Adrenal gland (tissue), 12 donors: ENCODE data around the gene SREBF2. TPM values are rescaled to one million over a fixed set of nuclear protein-coding genes. Genes with fewer than 3 reads are reported as not detected.

ENCODE experiments used
- DNase-seq, 7 donors: peaks; one replicate each; pipeline ENCODE4 v3.0.0-alpha.2; 2019 to 2020
- H3K27ac ChIP-seq, 5 donors: fragments of 200-600 bp; sonication (generic) in 4 of 5; 1 replicate in 3 of 5; 2 replicates in 2 of 5; pipeline versions ENCODE4 v1.5.1 to v1.8.0; 2016 to 2020; ENCODE audit warnings: mild to moderate bottlenecking in 1 of 5
- H3K27me3 ChIP-seq: fragments of 200-600 bp; 2 replicates; pipeline ENCODE4 v1.8.0; 2021
- H3K36me3 ChIP-seq, 2 donors: fragments of 200-600 bp; replicated peaks in 1 of 2; 1 replicate in 1 of 2; 2 replicates in 1 of 2; pipeline versions ENCODE4 v1.5.1 to v1.8.0; 2018 to 2022
- H3K4me1 ChIP-seq, 2 donors: fragments of 200-600 bp; replicated peaks in 1 of 2; 1 replicate in 1 of 2; 2 replicates in 1 of 2; pipeline versions ENCODE4 v1.5.1 to v1.8.0; 2018 to 2021
- H3K4me3 ChIP-seq, 4 donors: fragments of 200-600 bp; sonication (generic) in 3 of 4; one replicate each; pipeline ENCODE4 v1.5.1; 2016 to 2018
- H3K9me3 ChIP-seq, 3 donors: fragments of 200-600 bp; sonication (generic) in 1 of 3; replicated peaks in 1 of 3; 1 replicate in 2 of 3; 2 replicates in 1 of 3; pipeline versions ENCODE4 v1.5.1 to v1.8.0; 2016 to 2021
- CTCF ChIP-seq, 6 experiments: fragments of 450-650 bp in 4 of 6; fragments of 200-600 bp in 2 of 6; sonication (generic) in 1 of 6; IDR thresholded peaks; 1 replicate in 5 of 6; 2 replicates in 1 of 6; pipeline versions ENCODE4 v1.5.1 to v1.8.0; 2016 to 2021; ENCODE audit warnings: antibody characterized with exemption in 6 of 6, mild to moderate bottlenecking in 2 of 6, moderate library complexity in 1 of 6
- POLR2A ChIP-seq, 2 donors: fragments of 450-650 bp; IDR thresholded peaks; one replicate each; pipeline ENCODE4 v1.6.1; 2017; ENCODE audit warnings: antibody characterized with exemption in 2 of 2, mild to moderate bottlenecking in 2 of 2, moderate library complexity in 1 of 2
- WGBS, 4 donors: extraction: QIAGEN DNeasy Blood & Tissue Kit in 2 of 4; methylation state at CpG; one replicate each; pipeline versions ENCODE4 v1.1.5 to v1.1.7; 2013 to 2017; 5-methylcytosine and 5-hydroxymethylcytosine counted together
- intact Hi-C, 2 donors: fragments of 100-400 bp; cut with DNase I; formaldehyde crosslinking; loops; one replicate each; pipeline versions ENCODE4 v1.14.1 to v1.15.0; 2022 to 2023
- microRNA counts, 2 donors: library from miRNA; unstranded; fragments of <30 nt; microRNA quantifications; one replicate each; lab custom pipeline; 2016
- microRNA-seq, 3 donors: library from miRNA; unstranded; fragments of <30 nt; microRNA quantifications; one replicate each; pipeline ENCODE4, GENCODE V29; 2017 to 2020
- polyA plus RNA-seq, 3 donors: library from polyadenylated mRNA; stranded (reverse); fragments of 200-250 nt in 2 of 3; fragments of 350-450 nt in 1 of 3; fragmentation: Illumina TruSeq in 1 of 3; extraction: RNeasy Lipid Tissue Mini Kit (QIAGEN cat#74804) in 1 of 3; gene quantifications; one replicate each; pipeline ENCODE4 v1.2.3, GENCODE V29; 2013 to 2014
- small RNA-seq, 2 donors: library from RNA; depleted of rRNA; stranded (forward); fragments of <200 nt; gene quantifications; one replicate each; pipeline ENCODE3, GENCODE V24; 2016
- total RNA-seq, 9 donors: library from RNA; depleted of rRNA in 4 of 9; stranded (reverse); fragments of >200 nt in 4 of 9; fragments of 120-200 nt in 1 of 9; fragmentation: NEBNext Ultra II Directional in 1 of 9; extraction: Animal tissue kit (Norgen Biotek cat#: 25700) in 1 of 9; gene quantifications; one replicate each; pipeline versions ENCODE4 v1.1.0 to v1.2.4, GENCODE V29; 2013 to 2023
- donor health status: healthy with polysubstance abuse.
- donor health status: Bipolar disorder and iron deficiency.
- donor health status: DM: yes; HTN: yes; CAD: no.
- donor health status: DM: no; HTN: no; CAD: no.
- donor health status: DM: no; HTN: no; CAD: no.
- donor health status: DM: yes; HTN: yes; CAD: no.

Gene SREBF2
- total and polyA plus RNA-seq, 12 donors, result 67.5 to 263 (median 149) TPM

GRCh38 chr22:41949297-41949965 is 116.5 kb downstream of the SREBF2 start:
- H3K27me3 ChIP-seq, result no peaks in the 10 kb centered on the region
- H3K27ac ChIP-seq, result no peak overlapping the region
- H3K9me3 ChIP-seq, result no peaks in the 10 kb centered on the region
- intact Hi-C loops, result loop anchor here in 1 of 2 donors (5.0 to 10.0 kb wide), 2 partner anchors 127 to 205 kb away; no protein-coding TSS in a partner anchor
- WGBS, 4 donors, result 86 to 94% (median 90%) methylated on average over 7 of the region's 7 CpGs
- H3K36me3 ChIP-seq, result no peaks in the 10 kb centered on the region
- no peak overlapping the region for H3K4me3 ChIP-seq
- TF ChIP-seq POLR2A (IDR thresholded peaks at IDR 0.05) (no peak), CTCF (IDR thresholded peaks at IDR 0.05) (no peak)
- DNase-seq, result no peak
- H3K4me1 ChIP-seq, result peaks cover 5 to 8% of the 10 kb centered on the region in 2 donors

DNA sequence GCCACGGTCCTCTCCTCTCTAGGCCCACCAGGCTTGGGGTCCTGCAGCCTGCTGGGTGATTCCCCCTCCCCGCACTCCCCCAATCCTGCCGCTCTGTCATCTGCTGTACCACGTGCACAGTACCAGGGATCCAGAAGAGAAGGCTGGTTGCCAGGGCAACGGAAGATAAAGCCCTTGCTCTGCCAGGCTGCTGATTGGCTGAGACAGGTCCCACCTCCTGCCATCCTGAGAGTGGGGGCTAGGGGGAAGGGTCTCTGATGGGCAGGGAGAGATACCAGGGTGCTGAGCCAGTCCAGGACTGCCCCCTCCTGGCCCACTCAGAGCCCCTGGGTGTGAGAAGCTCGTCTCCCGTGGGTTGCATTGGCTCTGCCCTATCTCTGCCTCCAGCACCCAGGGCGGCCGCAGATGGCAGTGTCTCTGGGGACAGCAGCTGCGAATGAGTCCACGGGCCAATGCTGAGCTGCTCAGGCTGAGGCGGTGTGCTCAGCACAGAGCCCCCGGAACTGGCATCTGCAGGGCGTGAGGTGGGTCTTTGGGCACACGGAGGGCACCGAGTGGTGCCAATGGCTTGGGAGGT is 119.1 kb downstream of the SREBF2 start, which contains the start of gene SMIM45:
TSS of gene SMIM45 (plus strand) at position 253 of the 577 bp plus-strand sequence.
- no peaks in the 10 kb centered on the region for H3K9me3 ChIP-seq
- no peaks in the 10 kb centered on the region for H3K27me3 ChIP-seq
- H3K4me3 ChIP-seq, result no peak within 1 kb of the TSS
- H3K36me3 ChIP-seq, result no peaks in the 10 kb centered on the region
- H3K27ac ChIP-seq, result no peak within 1 kb of the TSS
- no peaks in the 10 kb centered on the region for H3K4me1 ChIP-seq
- intact Hi-C loops, result no loop called here
- DNase-seq, result peak in 2 of 7 donors; percentile 46 to 89
- TF ChIP-seq CTCF (IDR thresholded peaks at IDR 0.05) (no peak), POLR2A (IDR thresholded peaks at IDR 0.05) (no peak)
- WGBS, 4 donors, result 54 to 74% (median 64%) methylated on average over 9 to 16 of the region's 16 CpGs

- Histone ChIP-seq H3K4me1 (peaks cover 0 to 5% of the 10 kb centered on the region in 2 donors), H3K27me3 (no peaks in the 10 kb centered on the region), H3K27ac (no peak overlapping the region), H3K9me3 (no peaks in the 10 kb centered on the region), H3K36me3 (no peaks in the 10 kb centered on the region), H3K4me3 (no peak overlapping the region)
- DNase-seq, result no peak
- intact Hi-C loops, result no loop called here
- TF ChIP-seq CTCF (IDR thresholded peaks at IDR 0.05), result no peak
- no peak for TF ChIP-seq POLR2A (IDR thresholded peaks at IDR 0.05)
- 62 to 90% (median 82%) methylated on average over 2 of the region's 2 CpGs for WGBS, 4 donors
Observed at GRCh38 chr22:41952713-41953112, 119.8 kb downstream of the SREBF2 start.

MicroRNA genes within 50 kb of the gene (microRNA counts, 767-probe panel; counts per million panel counts)
- 3,222 to 4,230 counts per million in 2 donors for microRNA hsa-miR-33a-5p (lab: Ali Mortazavi, UCI)

Small RNAs within 50 kb of the gene (microRNA-seq; reads per million reads assigned to microRNA genes)
- 47.4 to 118 (median 62.6) reads per million in 3 donors for gene MIR33A

Small RNAs within 50 kb of the gene (small RNA-seq; reads per million reads assigned to genes)
- gene MIR33A, result 1.2 to 2.0 reads per million in 2 donors

Other genes with a start within 250 kb of the SREBF2 start
- 100 to 1,000 TPM in 1 of 9 donors, 10 to 100 TPM in 8; 39.4 to 105 (median 71.6) TPM for gene PMM1, start 243.3 kb upstream of the SREBF2 start, total RNA-seq
- gene PMM1, start 243.3 kb upstream of the SREBF2 start, polyA plus RNA-seq, result 10 to 100 TPM; 37.8 to 53.0 (median 43.0) TPM
- gene DESI1, start 212.1 kb upstream of the SREBF2 start, total RNA-seq, result 10 to 100 TPM; 11.4 to 64.7 (median 29.3) TPM
- gene DESI1, start 212.1 kb upstream of the SREBF2 start, polyA plus RNA-seq, result 10 to 100 TPM; 47.5 to 82.8 (median 58.7) TPM
- 100 to 1,000 TPM; 211 to 498 (median 242) TPM for gene XRCC6, start 211.8 kb upstream of the SREBF2 start, total RNA-seq
- gene XRCC6, start 211.8 kb upstream of the SREBF2 start, polyA plus RNA-seq, result 100 to 1,000 TPM; 122 to 475 (median 216) TPM
- 100 to 1,000 TPM; 107 to 266 (median 166) TPM for gene SNU13, start 144.2 kb upstream of the SREBF2 start, total RNA-seq
- gene SNU13, start 144.2 kb upstream of the SREBF2 start, polyA plus RNA-seq, result 100 to 1,000 TPM; 152 to 446 (median 241) TPM
- gene MEI1, start 133.6 kb upstream of the SREBF2 start, total RNA-seq, result 1 to 10 TPM in 5 of 9 donors, under 1 TPM in 3, not detected in 1; 0.36 to 3.7 (median 1.2) TPM
- gene MEI1, start 133.6 kb upstream of the SREBF2 start, polyA plus RNA-seq, result 1 to 10 TPM in 2 of 3 donors, under 1 TPM in 1; 0.81 to 3.2 (median 2.7) TPM
- 10 to 100 TPM; 24.9 to 64.4 (median 36.4) TPM for gene CCDC134, start 32.4 kb upstream of the SREBF2 start, total RNA-seq
- 10 to 100 TPM in 1 of 3 donors, 1 to 10 TPM in 2; 4.9 to 28.0 (median 6.8) TPM for gene CCDC134, start 32.4 kb upstream of the SREBF2 start, polyA plus RNA-seq
- 10 to 100 TPM in 8 of 9 donors, under 1 TPM in 1; 0.28 to 55.5 (median 20.1) TPM for gene SHISA8, start 82.0 kb downstream of the SREBF2 start, total RNA-seq
- 10 to 100 TPM in 1 of 3 donors, 1 to 10 TPM in 2; 1.4 to 10.8 (median 5.1) TPM for gene SHISA8, start 82.0 kb downstream of the SREBF2 start, polyA plus RNA-seq
- 1 to 10 TPM in 5 of 9 donors, under 1 TPM in 4; 0.33 to 3.2 (median 1.1) TPM for gene TNFRSF13C, start 93.7 kb downstream of the SREBF2 start, total RNA-seq
- gene TNFRSF13C, start 93.7 kb downstream of the SREBF2 start, polyA plus RNA-seq, result under 1 TPM; 0.24 to 0.35 (median 0.24) TPM
- gene CENPM, start 114.0 kb downstream of the SREBF2 start, total RNA-seq, result 1 to 10 TPM in 7 of 9 donors, under 1 TPM in 1, not detected in 1; 0.88 to 9.2 (median 1.7) TPM
- 1 to 10 TPM in 2 of 3 donors, under 1 TPM in 1; 0.92 to 2.1 (median 1.4) TPM for gene CENPM, start 114.0 kb downstream of the SREBF2 start, polyA plus RNA-seq
- 1 to 10 TPM in 4 of 9 donors, under 1 TPM in 3, not detected in 2; 0.14 to 4.7 (median 1.4) TPM for gene SEPTIN3, start 136.3 kb downstream of the SREBF2 start, total RNA-seq
- 1 to 10 TPM; 1.5 to 7.4 (median 6.4) TPM for gene SEPTIN3, start 136.3 kb downstream of the SREBF2 start, polyA plus RNA-seq
- gene WBP2NL, start 165.7 kb downstream of the SREBF2 start, total RNA-seq, result 1 to 10 TPM in 3 of 9 donors, under 1 TPM in 5, not detected in 1; 0.35 to 2.0 (median 0.67) TPM
- gene WBP2NL, start 165.7 kb downstream of the SREBF2 start, polyA plus RNA-seq, result 1 to 10 TPM in 1 of 3 donors, under 1 TPM in 2; 0.54 to 1.6 (median 0.62) TPM
- 10 to 100 TPM; 17.5 to 54.0 (median 28.3) TPM for gene NAGA, start 237.7 kb downstream of the SREBF2 start, total RNA-seq
- gene NAGA, start 237.7 kb downstream of the SREBF2 start, polyA plus RNA-seq, result 10 to 100 TPM in 2 of 3 donors, 1 to 10 TPM in 1; 7.4 to 18.1 (median 10.7) TPM
- gene PHETA2, start 241.1 kb downstream of the SREBF2 start, total RNA-seq, result 10 to 100 TPM in 2 of 9 donors, 1 to 10 TPM in 7; 4.3 to 14.3 (median 8.3) TPM
- 1 to 10 TPM; 2.5 to 7.7 (median 6.3) TPM for gene PHETA2, start 241.1 kb downstream of the SREBF2 start, polyA plus RNA-seq
- gene SMDT1, start 246.6 kb downstream of the SREBF2 start, total RNA-seq, result 100 to 1,000 TPM in 4 of 9 donors, 10 to 100 TPM in 4, 1 to 10 TPM in 1; 4.3 to 147 (median 32.4) TPM
- gene SMDT1, start 246.6 kb downstream of the SREBF2 start, polyA plus RNA-seq, result 100 to 1,000 TPM in 1 of 3 donors, 10 to 100 TPM in 2; 57.6 to 151 (median 67.4) TPM